Naive B cell (primary cell): ENCODE data around the gene LGALS3. TPM values are rescaled to one million over a fixed set of nuclear protein-coding genes. Genes with fewer than 3 reads are reported as not detected.

Source experiments
- ATAC-seq, 2 donors: fragments of 150-1000 bp; cut with Tn5 transposase; 2 replicates each; pipeline ENCODE4 v1.10.0; 2021; ENCODE audit warnings: low read depth in 2 of 2, mild to moderate bottlenecking in 2 of 2, moderate library complexity in 2 of 2
- DNase-seq: peaks from one replicate; pipeline ENCODE4 v3.0.0; 2022
- H3K27ac Mint-ChIP-seq, 6 donors: one replicate each; pipeline ENCODE4 v1.8.0; 2020 to 2022; ENCODE audit warnings: mild to moderate bottlenecking in 6 of 6, mixed read lengths in 6 of 6, moderate library complexity in 5 of 6, inconsistent platforms in 2 of 6
- H3K27me3 Mint-ChIP-seq, 3 donors: one replicate each; pipeline ENCODE4 v1.8.0; 2021 to 2022; ENCODE audit warnings: mixed read lengths in 3 of 3, mild to moderate bottlenecking in 1 of 3
- H3K36me3 Mint-ChIP-seq, 2 donors: one replicate each; pipeline ENCODE4 v1.8.0; 2020 to 2022; ENCODE audit warnings: mixed read lengths in 2 of 2, inconsistent platforms in 1 of 2, mild to moderate bottlenecking in 1 of 2
- H3K4me1 Mint-ChIP-seq, 3 donors: one replicate each; pipeline ENCODE4 v1.8.0; 2020 to 2022; ENCODE audit warnings: mixed read lengths in 3 of 3, inconsistent platforms in 1 of 3, mild to moderate bottlenecking in 1 of 3, moderate library complexity in 1 of 3
- H3K4me3 Mint-ChIP-seq, 8 donors: one replicate each; pipeline ENCODE4 v1.8.0; 2020 to 2022; ENCODE audit warnings: mild to moderate bottlenecking in 8 of 8, mixed read lengths in 8 of 8, moderate library complexity in 8 of 8, inconsistent platforms in 2 of 8
- H3K9me3 Mint-ChIP-seq, 7 donors: one replicate each; pipeline ENCODE4 v1.8.0; 2020 to 2022; ENCODE audit warnings: mixed read lengths in 7 of 7, mild to moderate bottlenecking in 5 of 7, inconsistent platforms in 2 of 7, moderate library complexity in 1 of 7
- polyA plus RNA-seq, 6 donors: library from polyadenylated mRNA; unstranded; fragments of 300-500 nt; fragmentation: Illumina TruSeq; gene quantifications; one replicate each; pipeline ENCODE4 v1.2.3, GENCODE V29; 2021; ENCODE audit warnings: low read depth in 6 of 6

Gene LGALS3
- polyA plus RNA-seq, 6 donors from 2014 or later = 2.4 to 8.7 (median 4.8) TPM

DNA sequence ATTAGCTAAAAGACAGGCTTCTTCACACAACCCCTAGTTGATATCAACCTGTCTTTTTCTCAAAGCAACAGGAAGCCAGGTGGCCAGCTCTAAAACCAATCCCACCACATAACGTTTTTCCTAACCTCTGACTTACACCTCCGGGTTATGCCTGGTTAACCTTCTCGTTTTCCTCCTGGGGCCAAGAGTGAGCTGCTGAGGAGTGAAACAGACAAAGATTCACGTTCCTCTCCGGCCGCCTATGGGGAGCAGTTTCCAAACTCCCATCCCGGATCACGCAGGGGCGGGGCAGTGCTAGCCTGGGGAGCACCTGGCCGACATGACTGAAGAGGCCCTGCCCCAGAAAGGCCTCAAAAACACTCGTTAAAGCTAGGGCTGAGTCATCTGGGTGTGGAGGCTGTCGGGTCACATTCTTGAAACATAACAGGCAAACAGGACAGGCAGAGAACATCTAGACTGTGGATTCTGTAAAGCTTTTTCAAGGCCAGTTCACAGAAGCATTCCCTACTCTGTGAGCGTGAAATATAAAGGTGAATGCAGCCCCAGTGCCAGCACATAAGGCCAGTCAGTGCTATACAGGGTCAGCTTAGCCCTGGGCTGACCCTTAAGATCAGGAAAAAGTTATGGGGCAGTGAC lies 25.9 kb upstream of the LGALS3 start:
- H3K9me3 Mint-ChIP-seq = peaks cover 0 to 5% (median 0%) of the 10 kb centered on the region in 7 donors
- H3K27ac Mint-ChIP-seq = peak overlapping the region in 2 of 6 donors; percentile 16 to 49
- DNase-seq (no peak), ATAC-seq (no peak)
- peaks cover 0 to 6% of the 10 kb centered on the region in 2 donors for H3K36me3 Mint-ChIP-seq
- H3K4me3 Mint-ChIP-seq = peak overlapping the region in 1 of 8 donors; percentile 24
- no peaks in the 10 kb centered on the region for H3K27me3 Mint-ChIP-seq
- peaks cover 21 to 37% (median 22%) of the 10 kb centered on the region in 3 donors for H3K4me1 Mint-ChIP-seq

DNA sequence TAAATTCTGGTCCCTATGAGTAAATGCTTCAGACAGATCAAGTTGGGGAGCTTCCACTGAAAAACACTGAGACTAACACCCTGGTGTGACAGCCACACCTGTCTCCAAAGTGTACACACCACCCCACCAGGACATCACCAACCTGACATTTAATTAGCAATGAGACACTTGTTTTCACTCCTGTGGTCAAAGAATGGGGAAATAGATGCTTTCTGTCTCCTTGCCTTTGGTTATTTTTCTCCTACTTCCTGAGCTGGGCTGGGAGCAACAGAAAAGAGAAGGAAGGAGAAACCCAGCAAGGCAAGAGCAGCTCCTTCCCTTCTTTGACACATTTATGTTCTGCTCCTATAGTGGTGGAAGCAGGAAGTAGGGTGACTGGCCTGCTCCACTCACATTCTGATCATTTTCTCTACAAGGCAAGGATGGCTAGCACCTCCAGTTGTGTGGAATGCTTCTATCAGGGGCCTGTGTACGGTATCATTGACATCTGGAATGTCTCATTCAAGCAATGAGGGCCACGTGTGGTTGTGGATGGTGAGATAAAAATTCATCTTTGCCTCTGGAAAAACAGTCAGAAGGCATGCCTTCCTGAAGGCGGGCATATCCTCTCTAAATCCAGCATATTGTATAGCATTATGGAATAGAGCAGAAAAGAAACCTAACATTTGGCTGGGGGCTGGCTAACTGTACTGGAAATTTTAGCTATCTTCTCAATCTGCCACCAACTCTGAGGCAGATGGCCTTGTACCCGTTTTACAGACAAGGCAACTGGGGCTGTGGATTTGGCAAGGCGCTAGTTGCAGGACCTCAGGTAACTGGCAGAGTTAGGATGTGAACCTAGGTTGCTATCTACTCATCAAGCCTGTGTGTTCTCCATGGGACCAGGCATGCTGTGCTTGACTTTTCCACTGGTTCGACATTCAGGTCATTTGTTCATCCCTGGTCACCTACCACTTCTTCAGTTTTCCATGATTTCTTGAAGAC lies 24.8 kb upstream of the LGALS3 start:
- DNase-seq = no peak
- Mint-ChIP-seq H3K9me3 (peaks cover 0 to 5% (median 0%) of the 10 kb centered on the region in 7 donors), H3K4me3 (no peak overlapping the region), H3K4me1 (peaks cover 14 to 25% (median 15%) of the 10 kb centered on the region in 3 donors), H3K27ac (peak overlapping the region in 2 of 6 donors; percentile 11 to 77), H3K36me3 (peaks cover 0 to 6% of the 10 kb centered on the region in 2 donors), H3K27me3 (no peaks in the 10 kb centered on the region)
- ATAC-seq = no peak

DNA sequence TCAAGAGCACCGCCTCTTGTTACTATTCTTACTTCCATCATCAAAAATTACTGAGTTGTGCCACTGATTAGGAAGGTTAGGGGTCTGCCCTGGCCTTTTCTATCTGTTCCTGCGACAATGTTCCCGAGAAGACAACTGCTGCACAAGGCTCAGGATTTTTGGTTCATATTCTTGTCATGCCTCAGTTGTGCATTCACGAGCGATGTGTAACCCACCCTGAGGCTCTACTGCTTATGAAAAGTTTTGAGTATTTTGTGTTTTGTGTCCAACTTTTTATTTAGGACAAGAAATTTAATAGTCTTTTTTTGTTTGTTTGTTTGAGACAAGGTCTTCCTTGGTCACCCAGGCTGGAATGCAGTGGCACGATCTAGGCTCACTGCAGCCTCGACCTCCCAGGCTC lies 23.1 kb upstream of the LGALS3 start:
- no peak for ATAC-seq
- Mint-ChIP-seq H3K9me3 (peaks cover 0 to 5% (median 0%) of the 10 kb centered on the region in 7 donors), H3K27me3 (no peaks in the 10 kb centered on the region), H3K4me3 (no peak overlapping the region), H3K36me3 (peaks cover 0 to 6% of the 10 kb centered on the region in 2 donors), H3K27ac (no peak overlapping the region), H3K4me1 (peaks cover 10 to 25% (median 14%) of the 10 kb centered on the region in 3 donors)
- DNase-seq = no peak

DNA sequence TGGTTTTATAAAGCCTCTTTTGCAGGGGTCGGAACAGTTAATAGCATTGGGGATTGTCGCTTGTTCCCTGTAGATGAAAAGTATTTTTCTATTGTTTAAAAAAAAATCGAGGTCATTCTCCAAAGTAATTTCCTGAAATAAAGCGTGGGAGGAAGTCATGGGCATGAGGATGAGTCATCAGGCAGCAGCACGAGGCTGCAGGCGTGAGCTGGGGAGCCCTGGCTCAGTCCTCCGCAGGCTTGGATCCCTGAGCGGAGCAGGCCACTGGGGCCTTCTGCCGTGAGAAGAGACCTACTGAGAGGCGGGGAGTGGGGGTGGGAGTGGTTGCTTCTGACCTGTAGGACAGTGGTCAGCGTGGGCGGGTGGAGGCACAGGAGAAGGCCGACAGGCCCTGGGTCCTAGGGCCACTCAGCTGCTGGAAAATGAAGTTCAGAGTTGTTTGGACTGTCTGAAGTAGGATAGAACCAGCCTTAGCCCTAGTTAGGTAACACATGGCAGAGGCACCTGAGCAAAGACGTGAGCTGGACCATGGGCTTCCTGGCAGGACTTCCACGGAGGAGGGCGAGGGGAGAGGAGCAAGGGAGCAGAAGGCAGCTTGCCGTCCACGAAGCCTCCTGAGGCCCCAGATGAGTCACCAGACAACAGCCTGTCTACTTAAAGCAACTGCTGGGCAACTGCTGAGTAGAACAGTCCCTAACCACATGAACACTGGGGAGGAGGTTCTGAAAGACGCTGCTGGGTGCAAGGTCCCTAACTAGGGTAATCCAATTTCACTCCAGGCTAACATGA lies 21.1 kb upstream of the LGALS3 start:
- no peak for DNase-seq
- peaks cover 0 to 5% (median 0%) of the 10 kb centered on the region in 7 donors for H3K9me3 Mint-ChIP-seq
- no peak overlapping the region for H3K4me3 Mint-ChIP-seq

DNA sequence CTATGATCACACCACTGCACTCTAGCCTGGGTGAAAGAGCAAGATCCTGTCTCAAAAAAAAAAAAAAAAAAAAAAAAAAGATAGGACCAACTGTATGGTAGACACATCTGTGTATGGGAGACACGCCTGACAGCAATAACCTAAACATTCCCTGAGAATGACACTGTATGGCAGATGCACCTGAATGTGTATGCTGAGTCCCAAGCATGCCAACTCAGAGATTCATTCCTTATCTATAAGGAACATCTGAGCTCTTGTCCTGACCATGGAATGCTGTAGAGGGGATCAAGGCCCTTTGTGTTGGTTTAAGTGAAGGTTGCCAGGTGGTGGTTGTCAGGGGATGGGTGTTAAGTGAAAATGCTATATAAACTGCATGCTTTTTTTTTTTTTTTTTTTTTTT lies 19.2 kb upstream of the LGALS3 start:
- no peaks in the 10 kb centered on the region for H3K9me3 Mint-ChIP-seq

More for the DNA sequence above, 21.1 kb upstream of the LGALS3 start:
- ATAC-seq = no peak
- peak overlapping the region in 2 of 6 donors; percentile 36 to 78 for H3K27ac Mint-ChIP-seq
- no peaks in the 10 kb centered on the region for H3K27me3 Mint-ChIP-seq
- peaks cover 0 to 6% of the 10 kb centered on the region in 2 donors for H3K36me3 Mint-ChIP-seq
- H3K4me1 Mint-ChIP-seq = peaks cover 4 to 14% (median 7%) of the 10 kb centered on the region in 3 donors

DNA sequence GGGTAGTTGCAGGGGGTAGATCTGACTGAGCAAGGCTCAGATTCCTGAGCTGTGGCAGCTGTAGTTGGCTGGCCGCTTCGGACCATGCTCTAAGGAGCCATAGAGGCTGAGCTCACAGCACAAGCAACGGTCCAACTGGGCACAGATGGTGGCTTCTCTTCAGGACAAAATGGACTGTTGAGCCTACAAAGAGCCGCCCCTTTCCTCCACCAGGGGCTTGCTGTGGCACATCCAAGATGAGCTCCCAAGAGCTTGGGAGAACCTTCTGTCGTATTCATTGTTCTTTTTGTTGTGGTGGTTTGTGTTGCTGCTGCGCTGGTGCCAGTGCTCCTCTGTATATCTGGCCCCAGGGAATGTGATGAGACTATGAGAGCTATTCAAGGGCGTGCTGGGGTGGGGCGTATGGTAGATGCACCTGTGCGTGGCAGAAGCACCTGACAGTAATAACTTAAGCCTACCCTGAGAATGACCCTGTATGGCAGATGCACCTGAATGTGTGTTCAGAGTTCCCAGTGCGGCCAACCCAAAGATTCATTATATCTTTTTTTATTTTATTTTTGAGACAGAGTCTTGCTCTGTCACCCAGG lies 17.8 kb upstream of the LGALS3 start:
- Mint-ChIP-seq H3K27me3 (peaks cover 0 to 14% (median 0%) of the 10 kb centered on the region in 3 donors), H3K27ac (no peak overlapping the region), H3K9me3 (no peaks in the 10 kb centered on the region), H3K4me3 (no peak overlapping the region), H3K36me3 (no peaks in the 10 kb centered on the region), H3K4me1 (peaks cover 0 to 8% (median 2%) of the 10 kb centered on the region in 3 donors)
- no peak for DNase-seq
- no peak for ATAC-seq

More for the DNA sequence above, 19.2 kb upstream of the LGALS3 start:
- no peak for ATAC-seq
- Mint-ChIP-seq H3K36me3 (no peaks in the 10 kb centered on the region), H3K27ac (no peak overlapping the region), H3K27me3 (peaks cover 0 to 13% (median 0%) of the 10 kb centered on the region in 3 donors), H3K4me3 (no peak overlapping the region), H3K4me1 (peaks cover 0 to 8% (median 2%) of the 10 kb centered on the region in 3 donors)
- no peak for DNase-seq

DNA sequence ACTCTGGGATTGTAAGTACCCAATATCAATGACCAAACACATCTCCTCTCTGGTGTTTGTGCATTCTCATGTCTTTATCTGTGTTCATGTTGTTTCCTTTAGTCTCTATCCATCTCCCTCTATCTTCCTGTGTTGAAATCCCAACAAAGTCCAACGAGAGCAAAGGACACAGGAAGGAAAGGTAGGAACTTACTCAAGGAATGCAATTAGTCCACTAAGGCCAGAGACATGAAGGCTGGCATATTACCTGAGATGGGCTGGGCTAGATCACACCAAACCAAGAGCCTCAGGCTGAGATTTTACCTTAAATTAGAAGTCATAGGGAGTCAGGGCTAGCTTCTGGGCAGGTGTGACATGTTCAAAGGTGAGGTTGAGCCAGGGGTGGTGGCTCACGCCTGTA lies 14.3 kb upstream of the LGALS3 start:
- H3K27me3 Mint-ChIP-seq = peaks cover 0 to 14% (median 0%) of the 10 kb centered on the region in 3 donors
- no peaks in the 10 kb centered on the region for H3K9me3 Mint-ChIP-seq
- H3K36me3 Mint-ChIP-seq = no peaks in the 10 kb centered on the region
- peak overlapping the region in 1 of 8 donors; percentile 17 for H3K4me3 Mint-ChIP-seq
- no peak overlapping the region for H3K27ac Mint-ChIP-seq
- no peak for ATAC-seq
- no peak for DNase-seq
- peaks cover 0 to 8% (median 2%) of the 10 kb centered on the region in 3 donors for H3K4me1 Mint-ChIP-seq

DNA sequence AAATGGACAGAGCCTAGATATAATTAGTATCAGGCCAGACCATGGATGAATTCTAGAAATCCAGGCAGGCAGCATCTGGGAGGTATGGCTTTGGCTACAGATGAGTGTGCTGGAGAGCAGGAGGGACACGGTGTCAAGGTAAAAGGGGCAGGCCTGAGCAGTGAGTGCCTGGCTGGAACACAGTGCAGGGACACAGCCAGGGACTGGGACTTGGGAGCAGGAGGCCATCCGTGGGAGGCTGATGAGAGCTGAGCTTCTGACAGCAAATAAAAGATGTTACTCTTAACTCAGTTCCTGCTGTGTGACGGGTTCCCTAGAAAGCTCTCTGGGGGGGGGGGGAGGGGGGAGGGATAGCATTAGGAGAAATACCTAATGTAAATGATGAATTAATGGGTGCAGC lies 13.6 kb upstream of the LGALS3 start:
- Mint-ChIP-seq H3K36me3 (no peaks in the 10 kb centered on the region), H3K27ac (no peak overlapping the region), H3K27me3 (peaks cover 0 to 14% (median 0%) of the 10 kb centered on the region in 3 donors), H3K4me1 (peaks cover 0 to 8% (median 2%) of the 10 kb centered on the region in 3 donors), H3K9me3 (no peaks in the 10 kb centered on the region), H3K4me3 (peak overlapping the region in 1 of 8 donors; percentile 31)
- no peak for ATAC-seq
- no peak for DNase-seq

DNA sequence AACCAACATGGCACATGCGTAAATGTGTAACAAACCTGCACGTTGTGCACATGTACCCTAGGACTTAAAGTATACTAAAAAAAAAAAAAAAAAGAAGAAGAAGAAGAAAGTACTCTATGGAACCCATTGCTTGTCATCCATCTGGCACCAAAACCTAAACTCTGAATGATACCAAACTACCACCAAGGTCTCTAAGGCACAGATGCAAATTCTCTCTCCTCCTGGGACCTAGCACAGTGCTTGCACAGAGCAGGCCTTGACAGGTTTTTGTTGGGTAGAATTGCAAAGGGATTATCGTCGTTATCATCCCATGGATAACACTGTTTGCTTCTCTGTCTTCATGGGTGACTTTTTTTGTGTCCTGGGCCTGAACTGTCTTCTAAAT lies 13.2 kb upstream of the LGALS3 start:
- no peak for DNase-seq
- ATAC-seq = no peak
- Mint-ChIP-seq H3K4me3 (no peak overlapping the region), H3K27ac (no peak overlapping the region), H3K27me3 (peaks cover 0 to 14% (median 0%) of the 10 kb centered on the region in 3 donors), H3K36me3 (no peaks in the 10 kb centered on the region), H3K4me1 (peaks cover 0 to 8% (median 2%) of the 10 kb centered on the region in 3 donors), H3K9me3 (no peaks in the 10 kb centered on the region)

DNA sequence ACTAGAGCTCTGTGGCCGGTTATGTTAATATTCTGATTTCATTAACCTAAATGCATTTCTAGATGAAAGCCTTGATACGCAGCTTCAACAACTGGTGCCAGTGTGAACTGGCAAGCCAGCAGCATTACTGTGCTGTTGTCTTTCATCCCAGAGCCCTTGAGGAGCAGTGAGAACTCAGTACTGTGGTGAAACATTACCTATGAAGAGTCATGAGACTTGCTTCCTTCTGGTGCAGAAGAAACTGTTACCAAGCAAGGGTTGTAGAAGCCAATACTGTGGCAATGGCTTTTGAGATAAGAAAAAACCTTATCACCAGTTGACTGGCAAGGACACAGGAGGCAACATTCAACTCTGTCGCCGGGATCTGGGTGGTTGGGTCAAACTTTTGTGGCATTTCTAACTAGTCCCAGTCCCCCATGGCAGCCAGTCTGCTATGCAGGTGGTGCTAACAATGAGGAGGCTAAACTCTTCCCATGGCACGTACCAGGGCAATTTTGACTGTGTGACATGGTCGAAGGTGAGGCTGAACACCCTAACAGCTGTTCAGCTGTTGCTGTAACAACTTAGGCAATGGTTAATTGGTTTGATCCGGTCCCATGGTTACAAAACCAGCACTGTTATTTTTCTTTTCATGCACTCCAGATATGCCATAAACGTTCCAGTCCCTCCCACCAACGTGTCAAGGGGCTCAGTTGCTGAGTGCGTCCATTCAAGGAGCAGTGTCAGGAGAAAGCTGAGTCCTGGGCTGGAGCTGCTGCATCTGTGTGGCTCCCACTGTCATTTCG lies 12.6 kb upstream of the LGALS3 start:
- no peak for DNase-seq
- Mint-ChIP-seq H3K27ac (no peak overlapping the region), H3K36me3 (no peaks in the 10 kb centered on the region), H3K4me1 (peaks cover 0 to 8% (median 2%) of the 10 kb centered on the region in 3 donors), H3K27me3 (peaks cover 0 to 14% (median 0%) of the 10 kb centered on the region in 3 donors), H3K4me3 (no peak overlapping the region), H3K9me3 (no peaks in the 10 kb centered on the region)
- no peak for ATAC-seq

DNA sequence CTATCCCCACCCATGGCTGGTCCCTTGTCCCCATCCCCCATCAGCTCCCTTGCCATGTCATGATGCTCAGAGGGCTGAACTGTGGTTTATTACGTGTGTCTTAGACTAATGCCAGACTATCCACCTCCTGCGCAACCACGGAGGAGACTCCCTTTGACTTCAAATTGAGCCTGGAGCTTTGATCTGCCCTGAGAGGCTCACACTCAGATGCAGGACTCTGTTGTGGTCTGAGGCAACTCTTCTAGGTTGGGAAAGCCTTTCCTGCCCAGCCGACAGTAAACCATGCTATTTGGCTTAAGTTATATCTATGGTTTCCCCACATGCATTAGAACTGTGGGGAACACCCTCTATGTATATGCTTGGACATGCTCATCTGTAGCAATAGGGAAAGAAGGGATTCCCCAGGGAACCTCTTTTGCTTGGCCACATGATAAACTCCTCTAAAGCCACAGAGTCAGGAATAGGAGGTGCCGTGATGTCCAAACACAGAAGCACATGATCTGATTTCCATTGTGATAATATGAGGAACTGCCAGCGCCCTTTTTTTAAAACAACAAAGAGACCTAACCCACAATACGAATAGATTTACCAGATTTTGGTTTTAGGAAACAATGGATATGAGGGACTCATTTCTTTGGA lies 11.1 kb upstream of the LGALS3 start:
- Mint-ChIP-seq H3K36me3 (no peaks in the 10 kb centered on the region), H3K9me3 (no peaks in the 10 kb centered on the region), H3K27ac (peak overlapping the region in 1 of 6 donors; percentile 42), H3K27me3 (peaks cover 0 to 14% (median 9%) of the 10 kb centered on the region in 3 donors), H3K4me3 (no peak overlapping the region), H3K4me1 (peaks cover 0 to 8% (median 2%) of the 10 kb centered on the region in 3 donors)
- no peak for DNase-seq
- ATAC-seq = no peak

DNA sequence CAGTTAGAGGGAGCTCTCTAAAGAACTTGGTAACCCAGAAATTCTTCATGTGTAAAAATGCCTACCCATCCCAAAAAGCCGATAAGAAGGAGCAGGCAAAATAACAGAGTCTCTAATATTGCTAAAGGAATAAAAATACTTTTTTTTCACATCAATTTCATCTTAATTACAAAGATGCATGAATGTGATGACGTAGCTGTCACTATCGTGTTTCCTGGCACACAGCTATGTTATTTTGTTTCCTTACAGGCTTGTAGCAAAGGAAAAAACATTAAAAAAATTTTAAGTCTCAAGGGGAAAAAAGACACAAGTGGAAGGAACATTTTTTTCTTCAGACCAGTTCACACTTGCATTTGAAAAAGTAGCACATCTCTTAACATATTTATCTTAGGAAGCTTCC lies 10.3 kb upstream of the LGALS3 start:
- Mint-ChIP-seq H3K36me3 (no peaks in the 10 kb centered on the region), H3K9me3 (no peaks in the 10 kb centered on the region), H3K4me3 (no peak overlapping the region), H3K27ac (no peak overlapping the region), H3K27me3 (peaks cover 0 to 10% (median 6%) of the 10 kb centered on the region in 3 donors), H3K4me1 (peaks cover 0 to under 1% (median 0%) of the 10 kb centered on the region in 3 donors)
- DNase-seq = no peak
- ATAC-seq = no peak
